ENCODE results near the gene AP1B1. TPM values are rescaled to one million over a fixed set of nuclear protein-coding genes. Genes with fewer than 3 reads are reported as not detected.

Gene AP1B1
- total and polyA plus RNA-seq, 2 donors (not counting 1 experiment from before 2014, with no cell fraction given) = 139 to 174 TPM

DNA sequence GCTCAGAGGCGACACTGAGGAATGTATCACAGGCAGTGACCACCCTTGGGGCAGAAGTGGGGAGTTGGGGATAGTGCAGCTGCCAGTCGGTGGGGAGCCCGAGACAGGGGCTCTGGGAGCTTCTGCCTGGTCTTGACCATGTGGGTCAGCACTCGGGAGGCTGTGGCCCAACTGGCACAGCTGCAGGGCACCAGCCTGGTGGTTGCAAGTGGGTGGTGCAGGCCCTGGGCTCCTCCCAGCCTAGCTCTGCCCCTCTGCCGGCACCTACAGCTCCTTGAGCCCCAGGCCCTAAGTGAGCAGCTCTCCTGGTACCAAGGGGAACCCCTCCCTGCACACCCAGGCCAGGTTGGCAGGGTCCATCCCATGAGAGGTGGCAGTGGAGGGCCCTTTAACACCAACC lies 60.3 kb downstream of the AP1B1 start:
- no peak overlapping the region for H2AFZ ChIP-seq (ENCODE audit: insufficient read depth, low read depth, low read length, poor library complexity, severe bottlenecking)
- H3K4me3 ChIP-seq (ENCODE audit: control extremely low read depth in 1 of 5, extremely low read depth in 1 of 5, insufficient read depth in 1 of 5, low read depth in 2 of 5, low read length in 4 of 5) = no peak overlapping the region
- no peaks in the 10 kb centered on the region for H3K27me3 ChIP-seq (replicated peaks in 1 of 4; ENCODE audit: control extremely low read depth in 1 of 4, control insufficient read depth in 3 of 4, insufficient read depth in 4 of 4, low read length in 3 of 4)
- Mint-ChIP-seq H3K27me3 (no peaks in the 10 kb centered on the region), H3K9me3 (ENCODE audit: insufficient read depth) (no peaks in the 10 kb centered on the region), H3K4me1 (no peaks in the 10 kb centered on the region), H3K27ac (no peak overlapping the region), H3K4me3 (no peak overlapping the region)
- 94% methylated on average over 4 of the region's 5 CpGs for WGBS (ENCODE audit: insufficient coverage)
- intact Hi-C loops (cut with micrococcal nuclease) = no loop called here
- no peaks in the 10 kb centered on the region for H3K4me1 ChIP-seq (ENCODE audit: control insufficient read depth in 2 of 2, insufficient read depth in 2 of 2, low read length in 2 of 2)
- TF ChIP-seq, protein P1, sequence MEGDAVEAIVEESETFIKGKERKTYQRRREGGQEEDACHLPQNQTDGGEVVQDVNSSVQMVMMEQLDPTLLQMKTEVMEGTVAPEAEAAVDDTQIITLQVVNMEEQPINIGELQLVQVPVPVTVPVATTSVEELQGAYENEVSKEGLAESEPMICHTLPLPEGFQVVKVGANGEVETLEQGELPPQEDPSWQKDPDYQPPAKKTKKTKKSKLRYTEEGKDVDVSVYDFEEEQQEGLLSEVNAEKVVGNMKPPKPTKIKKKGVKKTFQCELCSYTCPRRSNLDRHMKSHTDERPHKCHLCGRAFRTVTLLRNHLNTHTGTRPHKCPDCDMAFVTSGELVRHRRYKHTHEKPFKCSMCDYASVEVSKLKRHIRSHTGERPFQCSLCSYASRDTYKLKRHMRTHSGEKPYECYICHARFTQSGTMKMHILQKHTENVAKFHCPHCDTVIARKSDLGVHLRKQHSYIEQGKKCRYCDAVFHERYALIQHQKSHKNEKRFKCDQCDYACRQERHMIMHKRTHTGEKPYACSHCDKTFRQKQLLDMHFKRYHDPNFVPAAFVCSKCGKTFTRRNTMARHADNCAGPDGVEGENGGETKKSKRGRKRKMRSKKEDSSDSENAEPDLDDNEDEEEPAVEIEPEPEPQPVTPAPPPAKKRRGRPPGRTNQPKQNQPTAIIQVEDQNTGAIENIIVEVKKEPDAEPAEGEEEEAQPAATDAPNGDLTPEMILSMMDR (IDR thresholded peaks at IDR 0.05) = no peak
- no peak for TF ChIP-seq EZH2 (IDR thresholded peaks at IDR 0.05; ENCODE audit: borderline replicate concordance, insufficient read depth, low read depth, low read length, poor library complexity, severe bottlenecking)
- no peaks in the 10 kb centered on the region for H3K79me2 ChIP-seq (ENCODE audit: control insufficient read depth, insufficient read depth, low read length)
- ChIA-PET CTCF (no interaction called here), POLR2A (no interaction called here)
- peaks cover 34% of the 10 kb centered on the region for H4K20me1 ChIP-seq (ENCODE audit: control insufficient read depth, insufficient read depth, low read length, poor library complexity, severe bottlenecking)
- H3K27ac ChIP-seq (ENCODE audit: low read length in 2 of 2) = no peak overlapping the region
- no peak for ATAC-seq (ENCODE audit: low read depth)
- H3K9ac ChIP-seq (ENCODE audit: low read length) = no peak overlapping the region
- H3K4me2 ChIP-seq (replicated peaks; ENCODE audit: low read depth, low read length, poor library complexity, severe bottlenecking) = no peak overlapping the region
- no peaks in the 10 kb centered on the region for H3K9me3 ChIP-seq (ENCODE audit: control extremely low read depth in 1 of 3, control insufficient read depth in 2 of 3, insufficient read depth in 1 of 3, low read length in 2 of 3)
- no peak for DNase-seq
- H3K36me3 ChIP-seq (replicated peaks in 1 of 2; ENCODE audit: control extremely low read depth in 1 of 2, control insufficient read depth in 1 of 2, extremely low read depth in 1 of 2, insufficient read depth in 2 of 2, low read length in 1 of 2) = peaks cover 0 to 54% of the 10 kb centered on the region in 2 experiments

DNA sequence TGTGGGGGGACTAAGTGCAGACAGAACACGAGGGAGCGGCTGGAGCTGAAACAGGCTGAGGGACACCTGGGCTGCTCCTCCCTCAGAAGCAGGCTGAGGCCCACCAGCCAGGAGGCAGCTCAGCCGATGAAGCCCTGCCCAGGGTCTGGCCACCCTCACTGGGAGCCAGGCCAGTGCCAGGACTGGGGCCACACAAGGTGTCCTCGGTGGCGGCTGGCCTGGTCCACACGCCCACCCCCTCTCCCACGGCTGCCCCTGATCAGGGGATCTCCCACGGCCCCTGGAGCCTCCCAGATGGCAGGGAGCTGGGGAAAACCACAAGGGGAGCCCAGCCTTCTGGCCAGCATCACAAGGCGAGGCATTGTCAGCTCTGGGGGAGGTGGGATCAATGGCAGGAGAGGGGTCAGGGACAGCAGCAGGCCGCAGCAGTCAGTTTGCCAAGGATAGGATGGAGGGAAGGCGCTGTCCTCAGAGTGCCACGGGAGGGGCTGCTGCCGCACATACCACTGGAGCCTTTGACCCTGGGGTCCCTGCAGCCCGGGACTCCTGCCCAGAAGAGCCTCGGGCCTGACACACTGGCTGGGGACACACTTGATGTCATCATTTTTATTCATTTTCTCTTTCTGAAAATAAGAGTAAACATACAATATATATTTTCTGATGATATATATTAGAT lies 61.1 kb downstream of the AP1B1 start:
- Mint-ChIP-seq H3K4me1 (no peaks in the 10 kb centered on the region), H3K27me3 (no peaks in the 10 kb centered on the region), H3K4me3 (no peak overlapping the region), H3K9me3 (ENCODE audit: insufficient read depth) (no peaks in the 10 kb centered on the region), H3K27ac (no peak overlapping the region)
- Histone ChIP-seq H3K27ac (ENCODE audit: low read length in 2 of 2) (no peak overlapping the region), H4K20me1 (ENCODE audit: control insufficient read depth, insufficient read depth, low read length, poor library complexity, severe bottlenecking) (peaks cover 26% of the 10 kb centered on the region), H3K9me3 (ENCODE audit: control extremely low read depth in 1 of 3, control insufficient read depth in 2 of 3, insufficient read depth in 1 of 3, low read length in 2 of 3) (no peaks in the 10 kb centered on the region), H3K4me1 (ENCODE audit: control insufficient read depth in 2 of 2, insufficient read depth in 2 of 2, low read length in 2 of 2) (no peaks in the 10 kb centered on the region), H3K27me3 (replicated peaks in 1 of 4; ENCODE audit: control extremely low read depth in 1 of 4, control insufficient read depth in 3 of 4, insufficient read depth in 4 of 4, low read length in 3 of 4) (no peaks in the 10 kb centered on the region), H3K79me2 (ENCODE audit: control insufficient read depth, insufficient read depth, low read length) (no peaks in the 10 kb centered on the region), H3K4me3 (ENCODE audit: control extremely low read depth in 1 of 5, extremely low read depth in 1 of 5, insufficient read depth in 1 of 5, low read depth in 2 of 5, low read length in 4 of 5) (no peak overlapping the region), H3K4me2 (replicated peaks; ENCODE audit: low read depth, low read length, poor library complexity, severe bottlenecking) (no peak overlapping the region), H3K9ac (ENCODE audit: low read length) (no peak overlapping the region), H3K36me3 (replicated peaks in 1 of 2; ENCODE audit: control extremely low read depth in 1 of 2, control insufficient read depth in 1 of 2, extremely low read depth in 1 of 2, insufficient read depth in 2 of 2, low read length in 1 of 2) (peaks cover 0 to 46% of the 10 kb centered on the region in 2 experiments), H2AFZ (ENCODE audit: insufficient read depth, low read depth, low read length, poor library complexity, severe bottlenecking) (no peak overlapping the region)
- intact Hi-C loops (cut with micrococcal nuclease) = no loop called here
- WGBS (ENCODE audit: insufficient coverage) = 95% methylated on average over 13 of the region's 15 CpGs
- ATAC-seq (ENCODE audit: low read depth) = no peak
- ChIA-PET POLR2A (no interaction called here), CTCF (no interaction called here)
- DNase-seq = no peak
- no peak for TF ChIP-seq EZH2 (IDR thresholded peaks at IDR 0.05; ENCODE audit: borderline replicate concordance, insufficient read depth, low read depth, low read length, poor library complexity, severe bottlenecking)
- TF ChIP-seq, protein P1 (IDR thresholded peaks at IDR 0.05) = no peak

Measured in B cell (primary cell).